Upper lobe of left lung (tissue), 6 donors: ENCODE measurements around the gene TRAPPC10. TPM values are rescaled to one million over a fixed set of nuclear protein-coding genes. Genes with fewer than 3 reads are reported as not detected.

Source experiments
- ATAC-seq, 2 donors: fragments of 200-7000 bp; cut with Tn5 transposase; one replicate each; pipeline ENCODE4 v1.9.1; 2022; ENCODE audit warnings: mild to moderate bottlenecking in 2 of 2, moderate library complexity in 2 of 2; ENCODE audit not compliant: low FRiP score in 2 of 2
- DNase-seq, 2 donors: peaks; one replicate each; pipeline ENCODE4 v3.0.0-alpha.2; 2019 to 2020
- H3K27ac ChIP-seq, 4 donors: fragments of 200-600 bp; sonication (generic); one replicate each; pipeline ENCODE4 v1.5.1; 2016 to 2019
- H3K27me3 ChIP-seq, 4 donors: fragments of 200-600 bp; sonication (generic); one replicate each; pipeline ENCODE4 v1.5.1; 2017 to 2019
- H3K36me3 ChIP-seq, 4 donors: fragments of 200-600 bp; sonication (generic); one replicate each; pipeline ENCODE4 v1.5.1; 2016 to 2019
- H3K4me1 ChIP-seq, 4 donors: fragments of 200-600 bp; sonication (generic); one replicate each; pipeline ENCODE4 v1.5.1; 2018 to 2019
- H3K4me3 ChIP-seq, 4 donors: fragments of 200-600 bp; sonication (generic); one replicate each; pipeline ENCODE4 v1.5.1; 2017 to 2019; ENCODE audit warnings: mild to moderate bottlenecking in 2 of 4, moderate library complexity in 1 of 4
- H3K9me3 ChIP-seq, 4 donors: fragments of 200-600 bp; sonication (generic); one replicate each; pipeline ENCODE4 v1.5.1; 2018 to 2019
- CTCF ChIP-seq, 6 experiments: fragments of 450-650 bp in 4 of 6; fragments of 200-600 bp in 2 of 6; sonication (generic) in 2 of 6; IDR thresholded peaks; one replicate each; pipeline ENCODE4 v1.5.1; 2016 to 2019; ENCODE audit warnings: antibody characterized with exemption in 6 of 6
- EP300 ChIP-seq, 4 donors: sonication (generic); formaldehyde crosslinking; IDR thresholded peaks; one replicate each; pipeline ENCODE4 v1.5.1; 2017; ENCODE audit warnings: antibody characterized with exemption in 4 of 4, control low read depth in 2 of 4
- POLR2A ChIP-seq, 4 donors: fragments of 450-650 bp; IDR thresholded peaks; one replicate each; pipeline ENCODE4 v1.5.1; 2016 to 2017; ENCODE audit warnings: antibody characterized with exemption in 4 of 4, mild to moderate bottlenecking in 2 of 4
- POLR2AphosphoS5 ChIP-seq, 2 donors: sonication (generic); formaldehyde crosslinking; IDR thresholded peaks; one replicate each; pipeline ENCODE4 v1.5.1; 2017; ENCODE audit warnings: antibody characterized with exemption in 2 of 2
- WGBS, 2 donors: methylation state at CpG; one replicate each; pipeline ENCODE4 v1.1.5; 2017 to 2018; 5-methylcytosine and 5-hydroxymethylcytosine counted together
- total RNA-seq, 6 donors: library from RNA; depleted of rRNA in 4 of 6; stranded (reverse); fragments of >200 nt in 4 of 6; gene quantifications; one replicate each; pipeline versions ENCODE4 v1.1.0 to v1.2.1, GENCODE V29; 2016 to 2021
- donor health status: DM: no; HTN: no; CAD: no; lungs with moderate emphysema.
- donor health status: DM: no; HTN: yes; CAD: no; lungs with severe emphysema.

TRAPPC10 gene
- total RNA-seq, 6 donors from 2014 or later: 36.3 to 46.8 (median 43.4) TPM

- H3K36me3 ChIP-seq: no peaks in the 10 kb centered on the region
- DNase-seq (peak in 1 of 2 donors; percentile 65), ATAC-seq (peak; percentile 27 to 28)
- no peaks in the 10 kb centered on the region for H3K9me3 ChIP-seq
- WGBS, 2 donors: 87 to 90% methylated on average over 23 to 33 of the region's 33 CpGs
- H3K27ac ChIP-seq: no peak overlapping the region
- H3K27me3 ChIP-seq: no peaks in the 10 kb centered on the region
- no peaks in the 10 kb centered on the region for H3K4me1 ChIP-seq
- no peak overlapping the region for H3K4me3 ChIP-seq
- no peak for TF ChIP-seq POLR2A (IDR thresholded peaks at IDR 0.05)
- no peak for TF ChIP-seq EP300 (IDR thresholded peaks at IDR 0.05)
- no peak for TF ChIP-seq POLR2AphosphoS5 (IDR thresholded peaks at IDR 0.05)
- no peak for TF ChIP-seq CTCF (IDR thresholded peaks at IDR 0.05)
Observed at GRCh38 chr21:43991447-43991991, 20.6 kb upstream of the TRAPPC10 start.

GRCh38 chr21:43992121-43992520 is 20.0 kb upstream of the TRAPPC10 start:
- no peaks in the 10 kb centered on the region for H3K9me3 ChIP-seq
- H3K36me3 ChIP-seq: no peaks in the 10 kb centered on the region
- H3K4me1 ChIP-seq: no peaks in the 10 kb centered on the region
- no peaks in the 10 kb centered on the region for H3K27me3 ChIP-seq
- H3K27ac ChIP-seq: no peak overlapping the region
- ATAC-seq (no peak), DNase-seq (peak in 1 of 2 donors; percentile 48)
- WGBS, 2 donors: 89 to 95% methylated on average over 9 to 11 of the region's 11 CpGs
- TF ChIP-seq EP300 (IDR thresholded peaks at IDR 0.05): no peak
- TF ChIP-seq POLR2A (IDR thresholded peaks at IDR 0.05): no peak
- no peak for TF ChIP-seq CTCF (IDR thresholded peaks at IDR 0.05)
- TF ChIP-seq POLR2AphosphoS5 (IDR thresholded peaks at IDR 0.05): no peak
- H3K4me3 ChIP-seq: no peak overlapping the region

GRCh38 chr21:43993420-43993934 is 18.6 kb upstream of the TRAPPC10 start:
- no peak for TF ChIP-seq POLR2A (IDR thresholded peaks at IDR 0.05)
- TF ChIP-seq POLR2AphosphoS5 (IDR thresholded peaks at IDR 0.05): no peak
- no peak for TF ChIP-seq EP300 (IDR thresholded peaks at IDR 0.05)
- no peak for TF ChIP-seq CTCF (IDR thresholded peaks at IDR 0.05)
- Histone ChIP-seq H3K27ac (no peak overlapping the region), H3K4me3 (no peak overlapping the region), H3K36me3 (no peaks in the 10 kb centered on the region), H3K4me1 (no peaks in the 10 kb centered on the region), H3K27me3 (no peaks in the 10 kb centered on the region), H3K9me3 (no peaks in the 10 kb centered on the region)
- DNase-seq (no peak), ATAC-seq (peak in 1 of 2 donors; percentile 6)
- 77 to 78% methylated on average over 11 to 18 of the region's 18 CpGs for WGBS, 2 donors

GRCh38 chr21:43994085-43994484 is 18.0 kb upstream of the TRAPPC10 start:
- no peak overlapping the region for H3K4me3 ChIP-seq
- H3K27me3 ChIP-seq: no peaks in the 10 kb centered on the region
- H3K4me1 ChIP-seq: no peaks in the 10 kb centered on the region
- no peak for ATAC-seq
- H3K9me3 ChIP-seq: no peaks in the 10 kb centered on the region
- H3K27ac ChIP-seq: no peak overlapping the region
- TF ChIP-seq EP300 (IDR thresholded peaks at IDR 0.05) (no peak), CTCF (IDR thresholded peaks at IDR 0.05) (no peak), POLR2A (IDR thresholded peaks at IDR 0.05) (no peak), POLR2AphosphoS5 (IDR thresholded peaks at IDR 0.05) (no peak)
- no peaks in the 10 kb centered on the region for H3K36me3 ChIP-seq
- no peak for DNase-seq
- WGBS, 2 donors: 60 to 76% methylated on average over 4 to 11 of the region's 11 CpGs

- no peak for ATAC-seq
- WGBS, 2 donors: 95 to 98% methylated on average over 7 to 9 of the region's 9 CpGs
Observed at GRCh38 chr21:43994646-43995045, 17.5 kb upstream of the TRAPPC10 start.

More at GRCh38 chr21:43994646-43995045, 17.5 kb upstream of the TRAPPC10 start:
- no peak for DNase-seq
- H3K36me3 ChIP-seq: no peaks in the 10 kb centered on the region
- no peak overlapping the region for H3K4me3 ChIP-seq
- no peak overlapping the region for H3K27ac ChIP-seq
- no peaks in the 10 kb centered on the region for H3K4me1 ChIP-seq
- H3K9me3 ChIP-seq: no peaks in the 10 kb centered on the region
- no peaks in the 10 kb centered on the region for H3K27me3 ChIP-seq
- TF ChIP-seq POLR2AphosphoS5 (IDR thresholded peaks at IDR 0.05) (no peak), EP300 (IDR thresholded peaks at IDR 0.05) (no peak), POLR2A (IDR thresholded peaks at IDR 0.05) (no peak), CTCF (IDR thresholded peaks at IDR 0.05) (no peak)
